GM21447 (cell line): ENCODE measurements around the gene ZDHHC11B.
"Not testable (repeated sequence)": the region's sequence is repeated elsewhere in the genome, so short reads cannot be mapped to it uniquely, and the experiment has no call there.

Experiments used
- ATAC-seq: cut with Tn5 transposase; IDR thresholded peaks from one replicate; pipeline ENCODE4 v1.9.1; 2021; ENCODE audit not compliant: unreplicated experiment

ZDHHC11B gene

DNA sequence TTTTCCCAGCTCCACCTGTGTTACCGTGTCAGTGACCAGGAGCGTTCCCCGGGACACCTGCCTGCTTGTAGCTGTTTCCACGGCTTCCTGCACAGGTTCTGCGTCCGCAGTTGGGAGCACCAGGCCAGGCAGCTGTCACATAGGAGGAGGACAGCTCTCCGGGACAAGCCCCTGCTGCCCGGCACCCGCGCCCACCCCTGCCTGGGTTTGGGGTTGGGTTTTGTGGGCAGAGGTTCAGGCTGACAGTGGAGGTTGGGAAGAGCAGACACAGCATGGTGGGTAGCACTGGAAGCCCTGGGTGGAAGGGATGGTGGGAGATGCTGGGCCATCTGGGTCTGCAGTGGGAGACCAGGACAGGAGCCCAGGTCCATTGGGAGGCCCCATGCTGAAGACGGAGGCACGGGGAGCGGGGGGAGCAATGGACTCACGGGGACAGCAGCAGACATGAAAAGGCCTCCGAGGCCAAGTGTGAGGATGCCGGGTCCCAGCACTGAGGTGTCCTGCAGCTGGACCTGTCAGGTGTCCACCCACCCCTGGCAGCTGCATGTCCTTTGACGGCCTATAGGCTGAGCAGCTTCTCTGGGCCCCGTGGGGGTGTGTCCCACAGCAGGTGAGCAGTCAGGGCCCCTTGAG is 2.8 kb upstream of the ZDHHC11B start:
- not testable (repeated sequence) for ATAC-seq

- peak; percentile 10 for ATAC-seq
These were observed 714 bp upstream of the ZDHHC11B start for GRCh38 chr5:785181-785705.

GRCh38 chr5:783881-784427 is 575 bp downstream of the ZDHHC11B start:
- ATAC-seq = peak; percentile 8

DNA sequence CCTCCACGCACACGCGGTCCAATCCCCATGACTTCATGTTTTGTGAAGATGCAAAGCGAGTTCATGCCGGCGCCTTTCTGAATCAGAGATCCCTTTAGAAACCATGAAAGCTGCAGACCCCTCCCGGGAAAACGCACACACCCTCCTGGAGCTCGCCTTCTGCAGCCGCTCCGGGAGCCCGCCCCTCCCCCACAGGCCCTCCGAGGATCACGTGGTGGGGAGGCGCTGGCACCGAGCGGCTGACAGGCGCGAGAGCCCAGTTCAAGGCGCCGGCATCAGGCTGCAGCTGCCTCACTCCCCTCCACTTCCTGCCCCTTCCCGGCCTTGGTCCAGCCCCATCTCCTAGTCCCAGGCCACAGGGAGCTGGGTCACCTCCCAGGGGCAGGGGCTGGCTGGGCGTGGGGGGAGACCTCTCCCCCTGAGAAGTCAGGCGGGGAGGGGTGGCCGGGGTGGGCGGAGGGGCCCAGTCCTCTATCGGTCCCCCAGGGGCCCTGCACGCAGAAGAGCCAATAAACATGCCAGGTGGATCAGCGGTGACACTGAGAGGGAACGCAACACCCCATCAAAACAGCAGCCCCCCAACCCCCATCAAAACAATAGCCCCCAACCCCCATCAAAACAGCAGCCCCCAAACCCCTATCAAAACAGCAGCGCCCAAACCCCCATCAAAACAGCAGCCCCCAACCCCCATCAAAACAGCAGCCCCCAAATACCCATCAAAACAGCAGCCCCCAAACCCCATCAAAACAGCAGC is 1.3 kb downstream of the ZDHHC11B start:
- not testable (repeated sequence) for ATAC-seq

- not testable (repeated sequence) for ATAC-seq
These were observed 2.2 kb downstream of the ZDHHC11B start for GRCh38 chr5:782356-782755.

DNA sequence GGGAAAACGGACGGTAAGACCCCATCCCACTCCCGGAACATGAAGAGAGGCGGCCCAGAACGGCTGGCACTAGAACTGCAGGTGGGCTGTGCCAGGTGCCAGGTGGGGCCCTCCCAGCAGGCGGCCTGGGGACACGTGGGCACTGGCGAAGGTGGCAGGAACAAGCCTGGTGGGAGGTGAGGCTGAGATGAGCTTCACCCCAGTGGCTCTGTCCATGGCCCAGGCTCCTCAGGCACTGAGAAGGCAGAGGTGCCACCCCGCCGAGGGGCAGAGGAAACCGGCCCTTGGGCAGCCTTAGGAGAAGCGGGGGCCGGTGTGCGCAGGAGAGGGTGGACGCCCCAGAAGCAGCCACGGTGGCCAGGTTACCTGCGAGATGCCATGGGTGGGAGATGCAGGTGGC is 4.0 kb downstream of the ZDHHC11B start:
- not testable (repeated sequence) for ATAC-seq

- ATAC-seq = not testable (repeated sequence)
These were observed 5.6 kb downstream of the ZDHHC11B start for GRCh38 chr5:778967-779366.

DNA sequence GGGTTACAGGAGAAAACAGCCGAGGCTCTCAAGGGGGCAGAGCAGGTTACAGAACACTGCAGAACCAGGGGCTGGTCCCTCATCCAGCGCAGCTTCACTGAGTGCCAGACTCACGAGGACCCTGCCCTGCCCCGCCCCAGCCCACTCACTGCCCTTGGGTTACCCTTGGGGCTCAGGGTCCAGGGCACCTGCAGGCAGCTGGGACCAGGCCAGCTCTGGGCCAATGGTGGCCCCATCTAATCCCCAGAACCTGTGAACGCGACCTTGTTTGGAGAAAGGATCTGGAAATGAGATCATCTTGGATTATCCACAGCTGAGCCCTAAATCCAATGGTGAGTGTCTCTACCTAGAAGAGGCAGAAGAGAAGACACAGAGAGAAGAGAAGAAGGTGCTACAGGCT is 6.1 kb downstream of the ZDHHC11B start:
- not testable (repeated sequence) for ATAC-seq

GRCh38 chr5:777756-778161 is 6.8 kb downstream of the ZDHHC11B start:
- no peak for ATAC-seq

DNA sequence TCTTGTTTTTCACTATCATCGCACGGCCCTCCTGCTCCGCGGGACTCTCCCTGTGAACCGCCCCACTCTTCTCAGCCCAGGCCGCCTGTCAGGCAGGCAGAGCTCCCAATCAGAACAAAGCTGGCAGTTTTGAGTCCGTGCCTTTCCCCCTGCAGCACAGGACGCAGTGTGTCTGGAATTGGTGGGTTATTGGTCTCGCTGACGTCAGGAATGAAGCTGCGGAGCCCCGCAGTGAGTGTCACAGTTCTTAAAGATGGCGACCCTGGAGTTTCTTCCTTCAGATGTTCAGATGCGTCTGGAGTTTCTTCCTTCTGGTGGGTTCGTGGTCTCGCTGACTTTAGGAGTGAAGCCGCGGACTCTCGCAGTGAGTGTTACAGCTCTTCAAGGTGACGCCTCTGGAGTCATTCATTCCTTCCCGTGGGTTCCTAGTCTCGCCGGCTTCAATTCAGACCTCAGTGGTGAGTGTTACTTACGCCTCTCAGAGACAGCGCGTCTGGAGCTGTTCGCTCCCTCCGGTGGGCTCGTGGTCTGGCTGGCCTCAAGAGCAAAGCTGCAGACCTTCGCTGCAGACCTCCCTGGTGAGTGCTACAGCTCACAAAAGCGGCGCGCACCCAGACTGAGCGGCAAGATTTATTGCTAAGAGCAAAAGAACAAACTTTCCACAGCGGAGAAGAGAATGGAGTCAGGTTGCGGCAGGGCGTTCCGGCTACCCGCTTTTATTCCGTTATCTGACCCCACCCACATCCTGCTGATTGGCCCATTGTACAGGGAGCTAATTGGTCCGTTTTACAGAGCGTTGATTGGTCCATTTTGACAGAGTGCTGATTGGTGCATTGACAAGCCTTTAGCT is 7.4 kb downstream of the ZDHHC11B start:
- no peak for ATAC-seq

GRCh38 chr5:775961-776861 is 8.3 kb downstream of the ZDHHC11B start:
- no peak for ATAC-seq

DNA sequence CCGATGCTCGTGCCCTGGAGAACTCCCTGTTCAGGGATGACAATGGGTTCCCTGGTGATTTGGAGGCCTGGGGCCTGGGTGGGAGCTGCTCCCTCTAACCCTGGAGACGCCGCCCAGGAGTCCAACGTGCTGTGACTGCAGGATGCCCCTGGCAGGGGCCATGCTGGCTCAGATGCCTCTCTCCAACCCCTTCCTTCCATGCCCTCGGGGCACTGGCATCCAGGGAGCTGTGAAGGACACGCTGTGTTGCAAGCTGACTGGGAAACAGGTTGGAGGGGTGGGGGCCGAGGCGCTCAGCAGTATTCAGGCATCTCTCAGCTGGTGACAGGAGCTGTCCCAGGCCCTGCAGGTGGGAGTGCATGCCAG is 9.0 kb downstream of the ZDHHC11B start:
- ATAC-seq = not testable (repeated sequence)

DNA sequence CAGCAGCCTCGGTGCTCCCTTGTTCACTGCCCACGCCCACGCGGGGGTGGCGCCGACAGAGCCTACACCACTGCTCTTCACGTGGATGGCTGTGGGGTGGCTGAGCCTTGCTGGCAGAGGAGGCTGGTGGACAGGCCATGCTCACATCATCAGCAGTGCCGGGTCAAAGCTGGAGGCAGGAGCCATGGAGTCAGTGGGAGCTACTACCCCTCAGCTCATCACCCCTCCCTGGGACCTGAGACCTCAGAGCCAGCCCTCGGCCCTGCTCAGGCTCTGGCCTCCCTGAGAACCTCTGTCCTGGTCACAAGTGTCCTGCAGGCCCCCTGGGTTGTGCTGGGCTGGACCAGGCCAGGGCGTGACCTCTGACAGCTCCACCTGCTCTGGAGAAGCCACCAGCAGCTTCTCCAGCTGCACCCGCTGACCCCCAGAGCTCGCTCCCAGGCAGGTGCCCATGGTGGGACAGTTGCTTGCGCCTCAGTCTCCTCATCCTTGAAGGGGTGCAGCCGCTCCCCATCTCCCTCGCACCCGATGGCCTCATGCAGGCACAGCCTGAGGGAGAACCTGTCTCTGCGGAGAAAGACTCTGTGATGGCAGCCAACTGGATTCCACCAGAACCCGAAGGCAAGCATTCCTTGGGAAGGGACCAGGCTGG is 9.5 kb downstream of the ZDHHC11B start:
- not testable (repeated sequence) for ATAC-seq

DNA sequence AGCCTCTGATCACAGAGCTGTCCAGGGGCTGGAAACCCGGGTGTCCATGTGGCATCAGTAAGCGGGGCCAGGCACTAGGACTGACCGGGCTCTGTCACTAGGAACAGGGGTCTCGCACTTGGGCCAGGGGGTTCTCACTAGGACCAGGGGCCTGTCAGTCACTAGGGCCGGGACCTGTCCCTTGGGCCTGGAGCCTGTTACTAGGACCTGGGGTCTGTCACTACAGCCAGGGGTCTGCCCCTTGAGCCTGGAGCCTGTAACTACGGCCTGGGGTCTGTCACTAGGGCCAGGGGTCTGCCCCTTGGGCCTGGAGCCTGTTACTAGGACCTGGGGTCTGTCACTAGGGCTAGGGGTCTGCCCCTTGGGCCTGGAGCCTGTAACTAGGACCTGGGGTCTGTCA is 10.2 kb downstream of the ZDHHC11B start:
- ATAC-seq = not testable (repeated sequence)

GRCh38 chr5:773517-774264 is 10.8 kb downstream of the ZDHHC11B start:
- no peak for ATAC-seq

DNA sequence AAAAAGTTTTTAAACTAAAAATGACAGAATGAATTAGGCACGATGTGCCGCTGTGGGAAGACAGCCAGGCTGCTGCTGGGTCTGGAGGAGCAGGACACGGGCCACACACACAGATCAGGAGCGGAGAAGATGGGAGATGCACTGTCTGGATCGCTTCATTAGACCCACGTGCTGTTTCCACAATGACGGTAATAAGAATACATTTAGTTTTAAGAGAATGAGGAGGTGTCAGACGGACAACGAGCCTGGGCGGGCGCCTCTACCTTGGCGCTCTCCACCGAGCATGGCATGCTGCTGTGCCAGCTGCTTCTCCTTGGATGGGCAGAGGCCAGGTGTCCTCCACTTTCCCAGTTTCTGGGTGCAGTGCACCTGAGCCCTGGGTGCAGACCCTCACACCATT is 11.6 kb downstream of the ZDHHC11B start:
- ATAC-seq = not testable (repeated sequence)

- ATAC-seq = not testable (repeated sequence)
These were observed 12.0 kb downstream of the ZDHHC11B start for GRCh38 chr5:772547-772890.

DNA sequence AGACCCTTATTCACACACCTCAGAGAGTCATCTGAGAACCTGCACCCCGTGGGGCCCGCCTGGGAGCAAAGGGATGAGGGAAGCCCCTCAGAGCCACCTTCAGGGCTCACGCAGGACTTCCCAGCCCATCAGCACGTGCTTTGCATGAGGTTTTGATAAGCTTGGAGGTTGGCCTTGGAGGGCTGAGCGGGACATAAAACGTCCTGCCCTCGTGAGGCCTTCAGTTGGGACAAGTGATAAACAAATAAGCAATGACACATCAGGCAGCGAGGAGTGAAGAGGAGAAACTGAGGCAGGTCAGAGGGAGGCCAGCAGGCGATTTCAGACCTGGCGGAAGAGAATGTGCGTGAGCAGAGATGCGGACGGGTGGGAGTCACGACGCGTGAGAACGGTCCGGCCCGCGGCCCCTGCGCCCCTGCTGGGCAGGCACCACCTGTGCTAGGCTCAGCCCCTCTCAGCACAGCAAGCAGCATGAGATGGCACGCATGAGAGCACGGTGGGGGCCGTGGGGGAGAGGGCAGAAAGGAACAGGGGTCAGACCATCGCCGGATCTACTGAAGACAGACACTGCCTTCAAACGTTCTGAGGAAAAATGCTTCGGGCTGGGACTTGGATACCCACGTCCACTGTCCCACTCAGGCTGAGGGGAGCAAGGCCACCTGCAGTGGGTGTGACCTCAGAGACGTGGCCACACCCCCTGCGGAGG is 12.5 kb downstream of the ZDHHC11B start:
- ATAC-seq = not testable (repeated sequence)
